GM19438 (cell line): ENCODE results near the gene NNT.
"Not testable (repeated sequence)": the region's sequence is repeated elsewhere in the genome, so short reads cannot be mapped to it uniquely, and the experiment has no call there.

Experiments used
- ATAC-seq: cut with Tn5 transposase; IDR thresholded peaks from one replicate; pipeline ENCODE4 v1.9.1; 2021; ENCODE audit warnings: low read depth; ENCODE audit not compliant: unreplicated experiment

Gene NNT

GRCh38 chr5:43582082-43583005 lies 20.6 kb upstream of the NNT start:
- no peak for ATAC-seq

- no peak for ATAC-seq
These were observed 19.3 kb upstream of the NNT start for GRCh38 chr5:43583724-43584123.

GRCh38 chr5:43584166-43584699 lies 18.7 kb upstream of the NNT start:
- ATAC-seq: no peak

DNA sequence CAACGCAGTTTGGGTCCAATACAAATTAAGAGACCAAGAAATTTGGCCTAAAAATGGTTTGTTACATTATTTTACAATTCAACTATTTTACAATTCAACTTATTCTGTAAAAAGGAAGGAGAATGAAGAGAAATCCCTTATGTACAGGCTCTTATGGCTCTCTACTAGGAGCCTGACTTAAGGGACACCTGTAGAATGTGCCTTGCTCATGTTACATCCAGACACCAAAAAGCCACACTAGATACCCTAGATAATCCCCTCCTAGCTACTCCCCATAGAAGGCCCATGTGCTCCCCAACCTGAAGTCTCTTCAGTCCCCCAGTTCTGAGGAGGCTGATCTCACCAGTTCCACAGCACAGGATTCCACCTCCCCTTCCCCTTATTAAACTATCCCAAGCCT lies 14.1 kb upstream of the NNT start:
- no peak for ATAC-seq

DNA sequence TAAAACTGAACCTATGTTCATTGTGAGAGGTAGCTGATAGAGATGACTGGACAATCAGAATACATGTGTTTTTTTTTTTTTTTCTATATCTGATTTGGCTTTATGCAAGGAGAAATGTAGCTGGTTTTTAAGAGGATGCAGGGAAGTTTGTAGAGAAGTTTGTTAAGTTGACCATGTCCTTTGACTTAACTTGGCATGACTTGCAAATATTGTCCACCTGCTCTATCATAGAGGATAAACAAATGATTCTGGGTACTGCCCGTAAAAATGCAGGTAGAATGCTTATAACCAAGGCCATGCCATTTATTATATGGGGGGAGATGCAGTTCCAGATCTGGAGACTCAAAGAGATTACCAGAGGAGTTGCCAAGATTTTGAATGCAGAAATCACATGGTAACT lies 13.7 kb upstream of the NNT start:
- no peak for ATAC-seq

DNA sequence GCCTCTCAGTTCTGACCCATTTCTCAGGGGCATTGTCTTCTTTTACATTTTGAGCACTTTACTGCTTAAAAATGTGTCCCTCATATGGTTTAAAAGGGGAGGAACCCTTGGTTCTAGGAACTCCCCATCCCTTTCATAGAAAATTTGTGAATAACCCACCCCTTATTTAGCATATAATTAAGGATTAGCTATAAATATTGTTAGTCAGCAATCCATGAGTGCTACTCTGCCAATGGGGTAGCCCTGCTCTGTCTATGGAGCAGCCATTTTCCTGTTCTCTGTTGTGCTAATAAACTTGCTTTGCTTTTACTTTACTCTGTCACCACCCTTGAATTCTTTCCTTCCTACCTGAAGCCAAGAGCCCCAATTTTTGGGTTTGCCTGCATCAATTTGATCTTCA lies 12.3 kb upstream of the NNT start:
- no peak for ATAC-seq

- ATAC-seq: no peak
These were observed 10.6 kb upstream of the NNT start for GRCh38 chr5:43592363-43592762.

DNA sequence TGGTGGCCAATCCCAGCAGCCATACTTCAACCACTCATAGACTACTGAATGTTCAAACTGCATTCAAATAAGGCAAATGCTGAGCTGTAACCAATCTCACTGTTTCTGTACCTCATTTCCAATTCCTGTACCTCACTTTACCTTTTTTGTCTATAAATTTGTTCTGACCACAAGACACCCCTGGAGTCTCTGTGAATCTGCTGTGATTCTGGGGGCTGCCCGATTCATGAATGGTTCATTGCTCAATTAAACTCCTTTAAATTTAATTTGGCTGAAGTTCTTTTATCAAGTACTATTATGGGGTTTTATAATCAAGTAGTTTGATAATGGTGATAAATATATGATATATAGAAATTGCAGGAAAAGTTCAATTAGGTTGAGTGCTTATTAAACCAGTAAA lies 4.1 kb upstream of the NNT start:
- not testable (repeated sequence) for ATAC-seq

DNA sequence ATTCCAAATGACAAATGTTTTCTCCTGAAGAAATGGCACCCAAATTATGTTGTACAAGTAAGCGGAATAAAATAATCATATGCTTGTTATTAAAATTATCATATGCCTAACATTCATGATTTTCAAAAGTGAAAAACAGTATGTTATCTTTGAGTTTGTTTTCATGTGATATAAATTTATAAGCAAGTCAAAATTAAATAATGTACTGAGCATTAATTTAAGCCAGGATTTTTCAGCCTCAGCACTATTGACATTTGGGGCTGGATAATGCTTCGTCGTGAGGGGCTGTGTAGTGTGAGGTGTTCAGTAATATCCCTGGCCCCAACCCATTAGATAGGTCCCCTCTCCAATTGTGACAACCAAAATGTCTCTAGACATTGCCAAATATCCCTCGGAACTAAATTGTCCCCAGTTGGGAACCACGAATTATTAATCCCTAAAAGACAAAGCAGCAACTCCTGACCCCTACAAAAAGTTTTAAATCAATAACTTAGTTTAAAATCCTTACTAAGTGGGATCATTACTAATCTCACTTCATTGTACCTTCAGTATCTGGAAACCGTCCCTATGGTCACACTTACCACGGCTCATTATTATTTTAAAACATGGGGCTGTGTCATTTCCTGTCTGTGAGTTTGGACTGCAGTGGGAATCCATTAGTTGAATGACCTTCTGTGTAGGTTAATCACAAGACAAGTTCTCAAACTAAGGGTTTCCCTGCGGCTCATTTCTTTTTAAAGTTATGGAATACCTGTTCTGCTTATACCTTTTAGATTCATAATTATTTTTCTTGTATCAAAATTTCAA lies 1.3 kb upstream of the NNT start:
- ATAC-seq: peak; percentile 34

DNA sequence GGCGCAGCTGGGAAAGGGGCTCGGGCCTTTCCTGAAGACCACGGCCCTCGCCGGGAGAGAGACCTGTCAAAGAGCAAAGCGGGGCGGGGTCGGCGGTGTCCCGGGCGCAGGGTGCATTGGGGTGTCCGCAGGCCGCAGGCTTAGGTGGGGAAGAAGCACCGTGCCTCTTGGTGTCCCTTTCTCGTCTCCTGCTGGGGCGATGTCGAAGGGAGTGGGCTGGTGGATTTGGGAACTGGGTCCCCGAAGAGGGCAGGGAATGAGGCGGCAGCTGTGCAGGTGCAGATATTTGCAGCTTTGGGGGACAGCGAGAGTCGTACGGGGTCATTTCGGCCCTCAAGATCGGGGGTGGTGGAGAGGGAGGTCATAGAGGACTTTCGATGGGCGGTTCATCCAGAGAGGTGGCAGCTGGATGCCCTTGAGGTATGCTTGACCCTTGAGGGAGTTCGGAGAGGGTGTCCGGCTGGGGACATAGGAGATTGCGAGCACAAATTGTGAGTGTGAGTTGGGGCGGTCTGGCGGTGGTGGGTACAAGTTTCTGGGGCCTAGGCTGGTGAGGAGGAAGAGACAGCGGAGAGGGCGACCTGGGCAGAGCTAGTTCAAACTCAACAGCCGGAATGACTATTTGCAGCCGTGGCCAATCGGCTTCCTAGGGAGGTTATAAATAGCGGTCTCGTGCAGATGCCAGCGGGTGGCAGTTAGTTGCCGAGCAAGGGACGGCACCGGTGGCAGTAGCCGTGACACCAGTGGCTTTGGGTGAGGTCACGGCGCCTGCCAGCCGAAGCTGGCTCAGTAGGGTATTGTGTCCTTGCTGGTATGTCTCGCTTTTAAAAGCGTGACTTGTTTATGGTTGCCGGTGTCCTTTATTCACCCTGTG lies 601 bp downstream of the NNT start:
- ATAC-seq: peak; percentile 45

DNA sequence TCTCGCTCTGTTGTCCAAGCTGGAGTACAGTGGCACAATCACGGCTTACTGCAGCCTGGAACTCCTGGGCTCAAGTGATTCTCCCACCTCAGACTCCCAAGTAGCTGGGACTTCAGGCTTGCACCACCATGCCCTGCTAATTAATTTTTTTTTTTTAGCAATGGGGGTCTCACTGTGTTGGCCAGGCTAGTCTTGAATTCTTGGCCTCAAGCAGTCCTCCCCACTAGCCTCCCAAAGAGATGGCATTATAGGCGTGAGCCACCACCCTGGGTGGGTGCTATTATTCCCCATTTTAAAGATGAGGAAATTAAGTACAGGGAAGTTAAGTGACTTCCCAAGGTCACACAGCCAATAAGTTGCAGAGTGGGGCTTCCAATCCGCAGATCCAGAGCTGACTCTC lies 1.7 kb downstream of the NNT start:
- no peak for ATAC-seq

GRCh38 chr5:43606351-43606750 lies 3.4 kb downstream of the NNT start:
- no peak for ATAC-seq

GRCh38 chr5:43608406-43608805 lies 5.4 kb downstream of the NNT start:
- no peak for ATAC-seq

- ATAC-seq: peak; percentile 70
These were observed 6.8 kb downstream of the NNT start for GRCh38 chr5:43609752-43610151.

DNA sequence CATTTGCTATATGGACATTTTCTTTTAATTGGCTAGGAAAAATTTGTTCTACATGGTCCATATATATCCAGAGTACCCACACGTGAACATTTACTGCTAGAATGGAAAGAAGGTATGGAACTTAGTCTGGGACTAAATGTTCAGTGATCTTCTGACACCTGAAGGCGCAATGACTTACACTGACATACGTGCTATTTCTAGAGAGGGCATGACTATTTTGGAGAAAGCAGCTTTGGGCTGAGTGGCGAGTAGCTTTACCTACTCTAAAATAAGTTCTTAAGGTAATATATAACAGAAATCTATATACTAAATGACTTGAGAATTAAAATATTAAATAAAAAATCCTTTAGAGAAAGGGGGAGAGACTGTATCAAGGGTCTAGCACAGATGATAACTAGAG lies 10.4 kb downstream of the NNT start:
- no peak for ATAC-seq

GRCh38 chr5:43615445-43616184 lies 12.6 kb downstream of the NNT start:
- no peak for ATAC-seq

GRCh38 chr5:43616535-43616934 lies 13.6 kb downstream of the NNT start:
- no peak for ATAC-seq

- ATAC-seq: no peak
These were observed 16.4 kb downstream of the NNT start for GRCh38 chr5:43619380-43619779.

DNA sequence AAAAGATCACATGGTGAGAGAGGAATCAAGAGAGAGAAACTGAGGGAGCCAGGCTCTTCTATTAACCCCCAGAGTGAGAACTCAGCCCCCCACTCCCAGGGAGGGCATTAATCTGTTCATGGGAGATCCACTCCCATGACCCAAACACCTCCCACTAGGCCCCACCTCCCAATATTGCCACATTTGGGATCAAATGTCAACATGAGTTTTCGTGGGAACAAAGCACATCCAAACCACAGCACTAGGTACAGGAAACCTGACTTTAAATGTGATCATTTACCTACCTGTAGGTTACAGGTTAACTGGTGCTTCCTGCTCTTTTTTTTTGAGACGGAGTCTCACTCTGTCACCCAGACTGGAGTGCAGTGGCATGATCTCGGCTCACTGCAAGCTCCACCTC lies 16.9 kb downstream of the NNT start:
- ATAC-seq: no peak
